Activated B cell treated with CpG ODN at 0.5 μM for 24 hours (primary cell): ENCODE data around the gene SHC2. TPM values are rescaled to one million over a fixed set of nuclear protein-coding genes. Genes with fewer than 3 reads are reported as not detected.

Experiments used
- ATAC-seq: fragments of 200-7000 bp; cut with Tn5 transposase; one replicate; pipeline ENCODE4 v1.10.0; 2021; ENCODE audit warnings: low read depth, mild to moderate bottlenecking, moderate library complexity
- CTCF ChIA-PET: fragments of 350-600 bp; sonication (Branson Sonifier 250); formaldehyde crosslinking; loops from one replicate; lab custom pipeline; 2021; ENCODE audit warnings: antibody characterized with exemption; lab: Charles Lee
- POLR2A ChIA-PET: fragments of 350-600 bp; sonication (Branson Sonifier 250); formaldehyde crosslinking; loops from one replicate; lab custom pipeline; 2021; ENCODE audit warnings: antibody characterized with exemption; lab: Charles Lee
- DNase-seq: peaks from one replicate; pipeline ENCODE4 v3.0.0; 2022
- H3K27ac Mint-ChIP-seq: one replicate; pipeline ENCODE4 v1.8.0; 2020; ENCODE audit warnings: mixed read lengths
- H3K27me3 Mint-ChIP-seq: one replicate; pipeline ENCODE4 v1.8.0; 2021; ENCODE audit warnings: mixed read lengths
- H3K36me3 Mint-ChIP-seq: one replicate; pipeline ENCODE4 v1.8.0; 2021; ENCODE audit warnings: low read depth, mixed read lengths
- H3K4me1 Mint-ChIP-seq: one replicate; pipeline ENCODE4 v1.8.0; 2021; ENCODE audit warnings: mixed read lengths
- H3K4me3 Mint-ChIP-seq: one replicate; pipeline ENCODE4 v1.8.0; 2020; ENCODE audit warnings: mild to moderate bottlenecking, mixed read lengths
- H3K9me3 Mint-ChIP-seq: one replicate; pipeline ENCODE4 v1.8.0; 2020; ENCODE audit warnings: mixed read lengths
- CTCF ChIP-seq: fragments of 200-600 bp; IDR thresholded peaks from one replicate; pipeline ENCODE4 v1.8.0; 2022; ENCODE audit warnings: antibody characterized with exemption, mild to moderate bottlenecking
- intact Hi-C: fragments of 100-400 bp; cut with micrococcal nuclease; formaldehyde crosslinking; loops from one replicate; pipeline ENCODE4 v1.15.1; 2024
- total RNA-seq: library from RNA; stranded (reverse); gene quantifications from 2 replicates; pipeline ENCODE4 v1.2.3, GENCODE V29; 2022

Gene SHC2
- total RNA-seq, 1 donor from 2014 or later = not detected

GRCh38 chr19:370641-371330, 90.0 kb downstream of the SHC2 start:
- ATAC-seq = no peak
- no peaks in the 10 kb centered on the region for H3K9me3 Mint-ChIP-seq
- H3K36me3 Mint-ChIP-seq = no peaks in the 10 kb centered on the region
- H3K4me3 Mint-ChIP-seq = no peak overlapping the region
- POLR2A ChIA-PET = no interaction called here
- CTCF ChIA-PET = no interaction called here
- H3K4me1 Mint-ChIP-seq = no peaks in the 10 kb centered on the region
- no peak for TF ChIP-seq CTCF
- no peak for DNase-seq
- H3K27me3 Mint-ChIP-seq = peaks cover 25% of the 10 kb centered on the region
- intact Hi-C loops = no loop called here
- H3K27ac Mint-ChIP-seq = no peak overlapping the region

GRCh38 chr19:369876-370275, 91.0 kb downstream of the SHC2 start:
- Mint-ChIP-seq H3K27me3 (peaks cover 25% of the 10 kb centered on the region), H3K9me3 (no peaks in the 10 kb centered on the region), H3K36me3 (no peaks in the 10 kb centered on the region), H3K4me1 (no peaks in the 10 kb centered on the region), H3K4me3 (no peak overlapping the region), H3K27ac (no peak overlapping the region)
- DNase-seq (no peak), ATAC-seq (no peak)
- TF ChIP-seq CTCF = no peak
- intact Hi-C loops = no loop called here
- ChIA-PET POLR2A (no interaction called here), CTCF (no interaction called here)

- POLR2A ChIA-PET = no interaction called here
- no peaks in the 10 kb centered on the region for H3K4me1 Mint-ChIP-seq
- CTCF ChIA-PET = no interaction called here
- ATAC-seq (no peak), DNase-seq (no peak)
- TF ChIP-seq CTCF = no peak
- peaks cover 25% of the 10 kb centered on the region for H3K27me3 Mint-ChIP-seq
- no peaks in the 10 kb centered on the region for H3K36me3 Mint-ChIP-seq
- intact Hi-C loops = no loop called here
- no peaks in the 10 kb centered on the region for H3K9me3 Mint-ChIP-seq
- H3K27ac Mint-ChIP-seq = no peak overlapping the region
- H3K4me3 Mint-ChIP-seq = no peak overlapping the region
Observed at GRCh38 chr19:369256-369655, 91.6 kb downstream of the SHC2 start.

- Mint-ChIP-seq H3K27ac (no peak overlapping the region), H3K4me3 (no peak overlapping the region), H3K36me3 (no peaks in the 10 kb centered on the region), H3K9me3 (no peaks in the 10 kb centered on the region), H3K27me3 (peaks cover 22% of the 10 kb centered on the region), H3K4me1 (no peaks in the 10 kb centered on the region)
- ATAC-seq = no peak
- intact Hi-C loops = no loop called here
- ChIA-PET CTCF (no interaction called here), POLR2A (no interaction called here)
- TF ChIP-seq CTCF = no peak
- DNase-seq = no peak
Observed at GRCh38 chr19:368630-369024, 92.2 kb downstream of the SHC2 start.

- Mint-ChIP-seq H3K9me3 (no peaks in the 10 kb centered on the region), H3K36me3 (no peaks in the 10 kb centered on the region), H3K4me1 (no peaks in the 10 kb centered on the region), H3K27me3 (peaks cover 19% of the 10 kb centered on the region), H3K4me3 (no peak overlapping the region), H3K27ac (no peak overlapping the region)
- ATAC-seq = no peak
- intact Hi-C loops = no loop called here
- ChIA-PET CTCF (no interaction called here), POLR2A (no interaction called here)
- DNase-seq = no peak
- TF ChIP-seq CTCF = no peak
Observed at GRCh38 chr19:367963-368629, 92.7 kb downstream of the SHC2 start.
